ENCODE data around the gene C1QTNF8.
"Not testable (repeated sequence)": the region's sequence is repeated elsewhere in the genome, so short reads cannot be mapped to it uniquely, and the experiment has no call there.

The C1QTNF8 gene

DNA sequence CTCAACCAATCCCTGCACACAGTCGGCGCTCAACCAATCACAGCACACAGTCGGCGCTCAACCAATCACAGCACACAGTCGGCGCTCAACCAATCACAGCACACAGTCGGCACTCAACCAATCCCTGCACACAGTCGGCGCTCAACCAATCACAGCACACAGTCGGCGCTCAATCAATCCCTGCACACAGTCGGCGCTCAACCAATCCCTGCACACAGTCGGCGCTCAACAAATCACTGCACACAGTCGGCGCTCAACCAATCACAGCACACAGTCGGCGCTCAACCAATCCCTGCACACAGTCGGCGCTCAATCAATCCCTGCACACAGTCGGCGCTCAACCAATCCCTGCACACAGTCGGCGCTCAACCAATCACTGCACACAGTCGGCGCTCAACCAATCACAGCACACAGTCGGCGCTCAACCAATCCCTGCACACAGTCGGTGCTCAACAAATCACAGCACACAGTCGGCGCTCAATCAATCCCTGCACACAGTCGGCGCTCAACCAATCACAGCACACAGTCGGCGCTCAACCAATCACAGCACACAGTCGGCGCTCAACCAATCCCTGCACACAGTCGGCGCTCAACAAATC is 3.3 kb downstream of the C1QTNF8 start:
- not testable (repeated sequence) for DNase-seq

DNA sequence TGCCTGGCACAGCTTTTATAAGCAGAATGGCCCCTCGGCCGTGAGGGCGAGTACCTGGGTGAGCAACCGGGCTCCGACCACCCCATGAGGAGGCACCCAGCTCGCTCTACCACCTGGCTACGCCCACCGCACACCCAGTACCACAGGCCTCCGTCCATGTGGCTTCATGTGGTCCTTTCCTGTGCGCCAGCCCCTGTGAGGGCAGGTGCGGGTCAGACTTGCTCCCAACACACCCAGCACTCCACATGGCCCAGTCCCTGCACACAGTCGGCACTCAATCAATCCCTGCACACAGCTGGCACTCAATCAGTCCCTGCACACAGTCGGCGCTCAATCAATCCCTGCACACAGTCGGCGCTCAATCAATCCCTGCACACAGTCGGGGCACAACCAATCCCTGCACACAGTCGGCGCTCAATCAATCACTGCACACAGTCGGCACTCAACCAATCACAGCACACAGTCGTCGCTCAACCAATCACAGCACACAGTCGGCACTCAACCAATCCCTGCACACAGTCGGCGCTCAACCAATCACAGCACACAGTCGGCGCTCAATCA is 4.0 kb downstream of the C1QTNF8 start:
- no peak for DNase-seq

DNA sequence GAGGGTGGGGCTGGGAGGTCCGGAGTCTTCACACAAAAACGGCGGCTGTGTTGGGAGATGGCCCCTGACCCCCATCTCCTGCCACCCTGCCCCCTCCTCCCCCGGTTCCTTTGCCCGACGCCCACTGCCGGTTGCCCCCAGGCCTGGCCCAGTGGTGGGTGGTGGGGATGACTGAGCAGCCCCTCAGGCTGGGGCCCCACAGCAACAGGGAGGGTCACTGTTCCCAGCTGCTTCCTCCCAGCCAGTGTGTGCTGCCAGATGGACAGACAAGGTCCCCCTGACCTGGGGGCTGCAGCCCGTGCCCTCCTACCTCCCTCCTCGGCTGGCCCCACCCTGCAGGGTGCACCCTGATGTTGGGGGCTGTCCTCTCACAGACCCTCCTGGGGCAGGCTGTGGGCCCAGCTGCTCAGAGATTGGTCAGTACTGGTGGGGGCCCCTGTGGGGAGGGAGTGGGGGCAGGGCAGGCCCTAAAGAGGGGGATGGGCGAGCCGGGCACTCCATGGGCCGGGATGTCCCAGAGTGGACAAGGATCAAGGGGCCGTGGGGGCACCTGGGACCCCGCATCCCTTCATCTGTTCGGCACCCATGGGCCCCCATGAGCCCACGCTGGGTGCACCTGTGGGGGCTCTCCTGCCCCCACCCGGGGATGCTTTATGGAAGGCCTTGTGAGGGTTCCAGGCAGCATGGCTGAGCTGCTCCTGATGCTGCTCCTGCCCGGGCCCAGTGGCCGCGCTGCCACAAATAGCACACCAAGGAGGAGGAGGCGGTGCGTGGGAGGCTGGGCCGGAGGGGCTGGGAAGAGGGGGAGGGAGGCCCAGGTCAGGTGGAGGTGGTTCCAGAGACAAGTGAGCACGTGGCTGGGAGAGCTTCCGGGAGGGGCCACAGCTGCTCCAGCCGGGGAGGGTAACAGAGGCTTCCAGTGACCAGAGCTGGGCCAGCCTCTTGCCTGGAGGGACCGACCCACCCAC is 5.1 kb downstream of the C1QTNF8 start:
- DNase-seq, result no peak

DNA sequence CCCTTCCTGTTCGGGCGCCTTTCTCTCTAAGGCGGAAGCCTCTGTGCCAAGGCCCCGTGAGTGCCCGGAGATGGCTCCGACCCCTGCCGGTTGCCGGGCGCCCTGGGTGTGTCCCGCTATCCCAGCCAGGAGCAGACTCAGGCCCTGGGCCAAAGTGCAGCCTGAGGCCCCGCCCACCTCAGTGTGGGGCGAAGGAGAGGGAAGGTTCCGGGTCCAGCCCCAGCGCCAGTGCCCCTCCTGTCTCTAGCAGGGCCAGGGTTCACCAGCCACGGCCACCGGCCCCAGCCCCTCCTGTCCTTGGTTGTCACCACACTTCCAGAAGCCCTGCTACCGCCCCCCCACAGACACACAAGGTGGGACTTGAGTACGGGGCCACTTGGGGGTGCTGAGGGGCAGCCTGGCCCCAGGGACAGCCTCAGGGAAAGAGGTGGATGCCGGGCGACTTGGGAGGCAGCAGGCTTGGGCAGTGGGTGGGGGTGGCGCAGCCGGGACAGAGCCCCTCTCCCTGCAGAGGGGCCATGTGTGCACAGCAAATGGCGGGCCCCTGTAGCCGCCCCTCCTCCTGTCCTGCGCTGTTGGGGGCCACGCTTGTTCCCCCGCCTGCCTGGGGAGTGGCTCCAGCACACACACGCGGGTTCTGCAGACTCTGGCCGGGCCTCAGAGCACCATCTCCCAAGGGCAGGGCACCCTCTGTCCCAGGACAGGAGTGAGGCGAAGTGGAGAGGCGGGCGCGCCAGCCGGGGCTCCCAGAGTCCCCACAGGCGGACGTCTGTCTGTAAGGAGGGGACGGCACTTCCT is 6.0 kb downstream of the C1QTNF8 start:
- DNase-seq, result no peak

DNA sequence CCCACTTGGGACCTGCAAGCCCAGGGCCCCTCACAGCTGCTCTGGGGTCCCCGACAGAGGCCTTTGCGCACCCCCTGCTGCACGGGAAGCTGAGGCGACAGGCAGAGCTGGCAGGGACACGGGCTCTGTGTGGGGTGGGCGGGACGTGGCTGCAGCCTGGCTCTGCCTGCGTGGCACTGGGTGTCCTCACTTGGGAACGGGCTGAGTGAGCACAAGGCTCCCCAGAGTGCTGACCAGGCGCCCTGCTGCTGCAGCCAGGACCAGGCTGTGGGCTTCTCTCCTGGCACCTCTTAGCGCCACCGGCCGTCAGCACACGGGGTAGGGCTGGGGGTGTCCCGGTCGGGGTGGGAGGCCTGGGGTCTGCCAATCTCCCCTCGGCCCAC is 6.6 kb downstream of the C1QTNF8 start:
- DNase-seq, result no peak

DNA sequence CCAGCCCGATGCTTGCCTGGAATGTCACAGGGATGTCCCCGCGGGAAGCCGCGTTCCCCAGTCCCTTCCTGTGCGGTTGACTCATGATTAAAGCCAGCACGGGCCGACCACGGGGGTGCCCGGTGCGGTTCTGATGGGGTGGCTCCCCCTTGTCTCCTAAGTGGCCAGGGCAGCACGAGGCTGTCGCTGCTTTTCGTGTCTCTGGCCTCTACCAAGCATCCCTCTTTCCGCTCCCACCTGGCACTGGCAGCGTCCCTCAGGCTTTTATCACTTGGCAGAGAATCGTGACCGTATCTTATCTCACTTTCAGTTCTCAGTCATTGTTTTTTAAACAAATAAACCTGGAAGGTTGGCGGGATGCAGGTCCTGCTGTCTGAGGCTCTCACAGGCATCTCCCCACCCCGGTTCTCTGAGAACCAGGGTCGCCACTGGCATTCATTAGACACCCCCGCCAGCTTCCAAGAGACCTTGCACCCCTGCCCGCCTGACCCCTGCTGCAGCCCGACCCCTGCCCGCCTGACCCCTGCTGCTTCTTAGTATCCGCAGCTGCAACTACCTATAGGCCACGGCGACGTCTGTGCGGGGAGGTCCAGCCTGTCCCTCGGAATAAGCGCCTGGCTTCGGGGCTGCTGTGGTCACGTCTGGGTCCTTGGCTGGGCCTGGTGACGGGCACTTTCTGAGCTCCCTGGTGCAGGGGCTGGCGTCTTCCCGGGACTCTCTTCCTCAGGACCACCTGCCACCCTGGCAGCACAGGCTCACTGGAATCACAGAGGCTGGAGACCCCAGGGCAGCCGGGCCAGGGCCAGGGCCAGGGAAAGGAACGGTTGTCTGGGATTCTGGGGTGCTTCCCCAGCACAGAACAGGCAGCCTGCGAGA is 7.5 kb downstream of the C1QTNF8 start:
- no peak for DNase-seq

DNA sequence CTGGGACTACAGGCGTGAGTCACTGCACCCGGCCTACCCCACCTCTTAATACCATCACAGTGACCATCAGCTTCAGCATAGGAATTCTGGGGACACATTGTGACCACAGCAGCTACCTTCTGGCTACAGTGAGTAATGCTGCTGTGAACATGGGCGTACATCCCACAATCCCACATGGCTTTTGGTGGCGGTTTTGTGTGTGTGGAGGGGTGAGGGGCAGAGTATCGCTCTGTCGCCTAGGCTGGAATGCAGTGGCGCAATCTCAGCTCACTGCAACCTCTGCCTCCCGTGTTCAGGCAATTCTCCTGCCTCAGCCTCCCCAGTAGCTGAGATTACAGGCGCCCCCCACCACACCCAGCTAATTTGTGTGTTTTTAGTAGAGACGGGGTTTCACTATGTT is 9.6 kb downstream of the C1QTNF8 start:
- not testable (repeated sequence) for DNase-seq

DNA sequence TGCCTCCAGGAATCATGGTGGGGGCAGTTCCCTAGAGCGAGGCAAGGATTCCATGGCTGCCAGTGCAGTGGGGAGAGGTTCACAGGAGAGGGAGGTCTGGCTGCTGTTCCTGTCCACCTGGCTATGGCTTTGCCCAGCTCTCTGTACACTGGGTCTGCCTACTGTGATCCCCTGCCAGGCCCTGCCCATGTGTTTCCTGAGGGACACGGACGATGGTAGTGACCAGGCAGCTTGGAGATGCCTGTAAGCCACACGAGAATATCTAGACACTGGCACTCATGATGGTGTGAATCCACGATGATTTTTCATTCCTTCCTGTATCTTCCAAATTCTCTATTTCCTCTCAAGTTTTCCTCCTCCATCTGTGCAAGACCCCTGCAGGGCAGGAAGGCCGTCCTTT is 11.1 kb downstream of the C1QTNF8 start:
- no peak for DNase-seq

DNA sequence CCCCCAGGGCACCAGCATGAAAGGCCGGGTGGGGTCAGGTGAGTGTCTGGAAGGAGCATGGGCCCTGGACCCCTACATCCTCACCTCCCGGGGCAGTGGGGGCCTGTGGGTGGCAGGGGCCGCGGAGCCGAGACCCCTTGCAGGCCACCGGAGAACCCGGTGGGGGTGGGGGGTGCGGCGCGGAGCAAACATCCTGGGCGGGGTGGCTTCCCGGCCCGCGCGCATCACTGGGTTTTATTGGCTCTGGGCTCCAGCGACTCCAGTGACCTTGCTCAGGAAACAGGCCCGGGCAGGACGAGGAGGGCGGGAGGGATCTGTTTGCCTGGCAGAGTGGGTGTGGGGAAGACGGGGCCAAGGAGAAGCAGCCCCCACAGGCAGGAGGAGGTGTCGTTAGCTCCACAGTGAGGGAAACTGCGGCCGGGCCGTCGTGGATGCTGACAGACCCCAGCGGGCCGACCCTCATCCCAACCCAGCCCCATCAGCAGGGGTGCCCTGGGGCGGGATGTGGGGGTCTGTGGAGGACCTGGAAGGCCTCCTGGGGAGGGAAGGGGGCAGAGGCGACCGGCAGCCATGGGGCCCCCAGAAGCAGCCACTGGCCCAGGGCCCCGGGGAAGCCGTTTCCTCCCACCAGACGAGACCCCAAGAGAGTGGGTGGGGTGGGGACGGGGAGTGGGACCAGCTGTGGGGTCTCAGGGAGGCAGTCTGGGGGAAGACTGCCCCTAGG is 12.9 kb downstream of the C1QTNF8 start:
- DNase-seq, result no peak

DNA sequence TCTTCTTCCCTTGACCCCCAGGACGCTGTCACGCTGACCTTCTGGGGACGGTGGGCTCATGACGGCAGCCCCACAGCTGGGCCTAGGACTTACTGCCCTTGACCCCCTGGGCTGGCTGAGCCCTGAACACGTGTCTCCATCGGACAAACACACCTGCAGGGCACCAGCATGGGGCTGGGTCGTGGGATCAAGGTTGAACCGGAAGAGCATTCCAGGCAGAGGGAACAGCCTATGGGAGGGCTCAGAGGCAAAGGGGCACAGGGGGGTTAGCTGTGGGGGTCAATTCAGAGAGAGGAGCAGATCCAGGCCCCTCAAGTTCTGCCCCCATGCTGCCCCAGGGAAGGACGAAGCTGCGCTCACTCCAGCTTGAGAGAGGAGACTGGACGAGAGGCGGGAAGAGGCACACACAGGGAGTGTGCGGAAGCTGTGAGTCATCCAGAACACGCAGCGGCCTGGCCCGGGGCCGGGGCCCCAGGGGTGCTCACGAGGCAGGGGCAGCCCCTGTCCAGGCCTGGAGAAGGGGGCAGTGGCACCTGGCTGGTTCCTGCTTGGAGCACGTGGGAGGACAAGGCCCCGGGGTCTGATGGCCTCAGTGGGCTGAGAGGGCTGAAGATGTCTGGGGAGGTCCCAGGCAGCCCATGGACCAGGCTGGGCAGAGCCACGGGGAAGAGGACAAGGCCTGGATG is 13.6 kb downstream of the C1QTNF8 start:
- DNase-seq, result no peak

DNA sequence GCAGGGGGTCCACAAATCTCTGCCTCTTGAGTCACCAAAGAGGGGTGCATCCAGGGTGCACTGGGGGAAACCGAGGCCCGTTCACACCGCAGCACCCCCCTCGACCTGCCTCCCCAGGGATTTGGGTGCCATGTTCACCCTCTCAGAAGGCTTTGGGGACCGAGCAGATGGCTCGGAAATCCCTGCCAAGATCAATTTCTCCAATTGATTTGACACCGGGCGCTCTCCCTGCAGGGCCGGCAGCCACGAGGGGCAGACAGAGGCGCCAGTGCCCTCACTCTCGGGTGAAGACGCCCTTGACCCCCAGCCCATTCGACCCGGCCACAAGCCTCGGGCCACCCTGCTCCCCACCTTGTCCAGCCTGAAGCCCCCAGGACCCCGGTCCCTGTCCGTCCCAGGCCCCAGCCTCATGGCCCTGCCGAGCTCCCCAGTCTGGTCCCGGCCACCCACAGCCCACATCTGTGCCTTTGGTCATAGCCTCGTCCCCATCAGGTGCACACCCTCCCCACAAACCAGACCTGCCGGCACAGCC is 14.2 kb downstream of the C1QTNF8 start:
- no peak for DNase-seq

DNA sequence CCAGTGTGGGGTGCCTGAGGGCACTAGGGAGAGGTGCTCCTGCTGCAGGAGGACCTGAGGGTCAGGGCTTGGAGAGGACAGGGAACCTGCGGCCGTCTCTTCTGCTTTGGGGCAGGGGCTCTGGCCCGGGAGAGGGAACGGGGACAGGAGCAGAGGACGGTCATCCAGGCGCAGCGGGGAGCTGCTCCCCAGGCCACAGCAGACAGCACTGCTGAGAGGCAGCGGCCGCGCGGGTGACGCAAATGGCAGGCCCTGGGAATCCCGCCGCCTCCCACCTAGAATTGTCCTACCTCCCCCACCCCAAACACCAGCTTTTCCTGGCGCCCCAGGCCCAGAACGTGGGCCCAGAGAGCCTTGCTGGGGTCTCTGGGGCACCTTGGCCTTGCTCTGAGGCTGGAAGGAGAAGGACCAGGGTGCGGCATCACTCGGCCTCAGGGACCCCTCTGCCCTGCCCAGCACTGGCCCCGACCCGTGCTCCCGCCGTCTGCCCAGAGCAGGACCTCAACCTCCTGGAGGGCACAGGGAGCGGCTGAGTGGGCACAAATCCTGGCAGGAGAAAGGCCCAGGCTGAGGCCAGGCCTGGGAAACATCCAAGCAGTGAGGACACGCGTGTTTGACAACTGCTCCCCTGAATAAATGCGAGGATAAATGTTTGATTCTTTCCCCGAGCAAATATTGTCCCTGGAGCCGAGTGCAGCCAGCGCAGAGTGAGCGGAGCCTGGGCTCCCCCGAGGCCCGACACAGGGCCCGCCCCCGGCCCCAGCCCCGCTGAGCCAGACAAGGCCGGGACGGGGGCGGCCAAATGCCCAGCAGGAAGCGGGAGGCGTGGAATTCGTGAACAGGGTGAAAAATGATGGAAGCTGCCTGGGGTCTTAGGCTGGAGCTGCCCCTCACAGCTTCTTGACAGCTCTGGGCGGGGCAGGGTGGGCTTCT is 15.0 kb downstream of the C1QTNF8 start:
- no peak for DNase-seq

DNA sequence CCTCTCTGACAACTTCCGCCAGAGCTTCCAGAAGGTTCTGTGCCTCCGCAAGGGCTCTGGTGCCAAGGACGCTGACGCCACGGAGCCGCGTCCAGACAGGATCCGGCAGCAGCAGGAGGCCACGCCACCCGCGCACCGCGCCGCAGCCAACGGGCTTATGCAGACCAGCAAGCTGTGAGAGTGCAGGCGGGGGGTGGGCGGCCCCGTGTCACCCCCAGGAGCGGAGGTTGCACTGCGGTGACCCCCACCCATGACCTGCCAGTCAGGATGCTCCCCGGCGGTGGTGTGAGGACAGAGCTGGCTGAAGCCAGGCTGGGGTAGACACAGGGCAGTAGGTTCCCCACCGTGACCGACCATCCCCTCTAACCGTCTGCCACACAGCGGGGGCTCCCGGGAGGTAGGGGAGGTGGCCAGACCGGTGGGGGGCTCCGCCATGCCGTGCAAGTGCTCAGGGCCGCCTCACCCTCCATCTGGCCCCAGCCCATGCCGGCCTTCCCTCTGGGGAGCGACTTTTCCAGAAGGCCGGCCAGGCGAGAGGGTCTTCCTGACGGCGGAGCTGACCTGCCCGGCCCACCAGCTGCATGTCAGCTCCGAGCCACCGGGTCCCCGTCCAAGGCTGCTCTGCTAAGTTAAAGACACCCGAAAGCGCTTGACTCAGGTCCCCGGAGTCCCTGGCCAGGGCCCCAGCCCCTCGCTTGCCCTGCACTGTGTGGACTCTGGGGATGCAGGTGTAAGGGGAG is 16.1 kb downstream of the C1QTNF8 start:
- no peak for DNase-seq

DNA sequence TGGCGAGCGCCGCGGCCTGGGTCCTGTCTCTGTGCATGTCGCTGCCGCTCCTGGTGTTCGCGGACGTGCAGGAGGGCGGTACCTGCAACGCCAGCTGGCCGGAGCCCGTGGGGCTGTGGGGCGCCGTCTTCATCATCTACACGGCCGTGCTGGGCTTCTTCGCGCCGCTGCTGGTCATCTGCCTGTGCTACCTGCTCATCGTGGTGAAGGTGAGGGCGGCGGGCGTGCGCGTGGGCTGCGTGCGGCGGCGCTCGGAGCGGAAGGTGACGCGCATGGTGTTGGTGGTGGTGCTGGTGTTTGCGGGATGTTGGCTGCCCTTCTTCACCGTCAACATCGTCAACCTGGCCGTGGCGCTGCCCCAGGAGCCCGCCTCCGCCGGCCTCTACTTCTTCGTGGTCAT is 16.7 kb downstream of the C1QTNF8 start:
- no peak for DNase-seq

DNA sequence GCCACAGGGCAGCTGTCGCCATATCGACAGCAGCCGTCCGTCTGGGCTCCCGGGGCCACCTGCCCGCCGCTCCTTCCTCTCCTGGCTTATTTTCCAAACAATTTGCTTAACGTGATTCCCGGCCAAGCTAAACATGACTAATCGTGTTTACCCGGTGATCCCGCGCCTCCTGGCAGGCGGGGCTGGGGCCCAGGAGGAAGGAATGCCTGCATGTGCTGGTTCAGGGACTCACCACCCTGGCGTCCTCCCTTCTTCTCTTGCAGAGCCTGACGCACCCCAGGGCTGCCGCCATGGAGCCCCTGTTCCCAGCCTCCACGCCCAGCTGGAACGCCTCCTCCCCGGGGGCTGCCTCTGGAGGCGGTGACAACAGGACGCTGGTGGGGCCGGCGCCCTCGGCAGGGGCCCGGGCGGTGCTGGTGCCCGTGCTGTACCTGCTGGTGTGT is 17.4 kb downstream of the C1QTNF8 start:
- no peak for DNase-seq

DNA sequence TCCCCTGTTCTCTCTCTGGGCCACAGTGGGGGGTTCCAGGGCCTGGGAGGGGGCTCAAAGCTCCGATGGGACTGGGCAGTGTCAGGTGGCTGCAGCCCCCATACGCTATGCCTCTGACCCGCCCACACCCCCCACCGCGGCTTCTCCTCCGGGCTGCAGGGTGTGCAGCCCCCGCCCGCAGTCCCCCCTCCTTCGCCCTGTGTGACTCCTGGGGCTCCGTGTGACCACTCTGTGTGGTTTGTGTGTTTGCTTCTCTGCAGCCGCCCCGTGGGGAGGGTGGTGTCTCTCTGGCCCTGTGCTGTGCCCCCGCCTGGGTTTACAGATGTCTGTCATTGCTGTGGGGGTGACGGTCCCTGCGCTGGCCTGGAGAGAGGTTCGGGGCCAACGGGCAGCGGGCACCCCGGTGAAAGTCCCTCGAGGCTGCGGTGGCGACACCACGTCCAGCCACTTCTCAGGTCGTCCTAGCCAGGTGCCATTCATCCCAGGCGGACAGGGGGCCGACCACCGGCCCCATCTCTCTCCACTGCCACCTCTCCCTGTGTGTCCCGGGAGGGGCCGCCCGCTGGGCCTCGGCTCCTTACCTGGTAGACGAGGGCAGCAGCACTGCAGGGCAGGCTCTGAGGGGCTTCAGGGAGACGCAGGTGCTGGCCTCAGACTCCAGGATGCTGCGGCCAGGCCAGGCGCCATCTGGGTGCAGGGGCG is 18.0 kb downstream of the C1QTNF8 start:
- DNase-seq, result no peak

DNA sequence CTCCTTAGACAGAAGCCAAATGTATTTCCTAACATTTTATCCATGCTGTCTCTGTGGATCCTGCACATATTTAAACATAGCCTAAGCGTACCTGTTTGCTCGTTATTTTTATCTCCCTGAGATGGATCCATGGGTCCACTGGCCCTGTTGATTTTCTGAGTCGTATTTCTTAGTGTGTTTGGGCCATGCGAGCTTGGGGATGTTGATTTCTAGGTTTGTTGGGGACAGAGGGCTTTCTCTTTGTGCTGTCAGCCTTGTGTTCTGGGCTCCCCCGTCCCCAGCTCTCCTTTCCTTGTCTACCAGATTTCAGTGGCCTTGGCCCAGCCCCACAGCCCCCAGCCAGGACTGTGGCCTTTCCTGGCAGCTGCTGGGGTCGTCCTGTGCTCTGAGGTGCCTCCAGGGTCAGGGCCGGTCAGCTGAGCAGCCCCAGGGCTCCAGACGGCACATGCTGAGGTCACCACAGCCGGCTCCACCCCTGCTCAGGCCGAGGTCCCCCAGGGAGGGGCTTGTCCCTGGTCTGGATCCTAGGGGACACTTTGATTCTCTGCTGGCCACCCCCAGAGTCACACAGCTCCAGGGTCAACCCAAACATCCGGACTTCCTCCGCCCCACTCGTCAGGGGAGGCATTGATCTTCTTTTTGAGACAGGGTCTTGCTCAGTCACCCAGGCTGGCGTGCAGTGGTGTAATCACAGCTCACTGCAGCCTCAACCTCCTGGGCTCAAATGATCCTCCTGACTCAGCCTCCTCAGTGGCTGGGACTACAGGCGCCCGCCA is 19.1 kb downstream of the C1QTNF8 start:
- no peak for DNase-seq

Measured in activated CD4-positive, alpha-beta T cell treated with anti-CD3 and anti-CD28 coated beads for 4 hours (primary cell).